Peyer's patch (tissue), 4 donors: ENCODE results near the gene SCO1. TPM values are rescaled to one million over a fixed set of nuclear protein-coding genes. Genes with fewer than 3 reads are reported as not detected.

ENCODE experiments used
- DNase-seq, 3 donors: peaks; one replicate each; pipeline ENCODE4 v3.0.0-alpha.2; 2017 to 2019
- H3K27ac ChIP-seq, 4 donors: fragments of 200-600 bp; sonication (generic); one replicate each; pipeline ENCODE4 v1.5.1; 2016 to 2019
- H3K27me3 ChIP-seq, 2 donors: fragments of 200-600 bp; sonication (generic); one replicate each; pipeline ENCODE4 v1.5.1; 2019
- H3K36me3 ChIP-seq, 3 donors: fragments of 200-600 bp; sonication (generic); one replicate each; pipeline ENCODE4 v1.5.1; 2016 to 2019
- H3K4me1 ChIP-seq, 4 donors: fragments of 200-600 bp; sonication (generic); one replicate each; pipeline ENCODE4 v1.5.1; 2016 to 2019
- H3K4me3 ChIP-seq, 4 donors: fragments of 200-600 bp; sonication (generic); 1 replicate in 3 of 4; 2 replicates in 1 of 4; pipeline ENCODE4 v1.5.1; 2016 to 2019; ENCODE audit warnings: mild to moderate bottlenecking in 1 of 4
- H3K9me3 ChIP-seq, 4 donors: fragments of 200-600 bp; sonication (generic); one replicate each; pipeline ENCODE4 v1.5.1; 2016 to 2019; ENCODE audit warnings: mild to moderate bottlenecking in 1 of 4
- POLR2A ChIP-seq, 2 donors: fragments of 450-650 bp; IDR thresholded peaks; one replicate each; pipeline ENCODE4 v1.5.1; 2017; ENCODE audit warnings: antibody characterized with exemption in 2 of 2, mild to moderate bottlenecking in 2 of 2, moderate library complexity in 2 of 2
- total RNA-seq, 4 donors: library from RNA; depleted of rRNA; stranded (reverse); fragments of >200 nt; gene quantifications; one replicate each; pipeline ENCODE4 v1.1.0, GENCODE V29; 2016
- TF ChIP-seq, protein P1 (sequence below), 6 experiments: fragments of 450-650 bp in 4 of 6; fragments of 200-600 bp in 2 of 6; sonication (generic) in 1 of 6; IDR thresholded peaks; one replicate each; pipeline ENCODE4 v1.5.1; 2017 to 2019; ENCODE audit warnings: antibody characterized with exemption in 6 of 6, mild to moderate bottlenecking in 3 of 6, moderate library complexity in 1 of 6

Gene SCO1
- total RNA-seq, 4 donors from 2014 or later, result 12.4 to 28.6 (median 19.5) TPM

GRCh38 chr17:10652984-10653659 is 44.2 kb downstream of the SCO1 start:
- no peak for TF ChIP-seq POLR2A (IDR thresholded peaks at IDR 0.05)
- TF ChIP-seq, protein P1, sequence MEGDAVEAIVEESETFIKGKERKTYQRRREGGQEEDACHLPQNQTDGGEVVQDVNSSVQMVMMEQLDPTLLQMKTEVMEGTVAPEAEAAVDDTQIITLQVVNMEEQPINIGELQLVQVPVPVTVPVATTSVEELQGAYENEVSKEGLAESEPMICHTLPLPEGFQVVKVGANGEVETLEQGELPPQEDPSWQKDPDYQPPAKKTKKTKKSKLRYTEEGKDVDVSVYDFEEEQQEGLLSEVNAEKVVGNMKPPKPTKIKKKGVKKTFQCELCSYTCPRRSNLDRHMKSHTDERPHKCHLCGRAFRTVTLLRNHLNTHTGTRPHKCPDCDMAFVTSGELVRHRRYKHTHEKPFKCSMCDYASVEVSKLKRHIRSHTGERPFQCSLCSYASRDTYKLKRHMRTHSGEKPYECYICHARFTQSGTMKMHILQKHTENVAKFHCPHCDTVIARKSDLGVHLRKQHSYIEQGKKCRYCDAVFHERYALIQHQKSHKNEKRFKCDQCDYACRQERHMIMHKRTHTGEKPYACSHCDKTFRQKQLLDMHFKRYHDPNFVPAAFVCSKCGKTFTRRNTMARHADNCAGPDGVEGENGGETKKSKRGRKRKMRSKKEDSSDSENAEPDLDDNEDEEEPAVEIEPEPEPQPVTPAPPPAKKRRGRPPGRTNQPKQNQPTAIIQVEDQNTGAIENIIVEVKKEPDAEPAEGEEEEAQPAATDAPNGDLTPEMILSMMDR (IDR thresholded peaks at IDR 0.05), result no peak
- Histone ChIP-seq H3K9me3 (no peaks in the 10 kb centered on the region), H3K4me3 (no peak overlapping the region), H3K27ac (no peak overlapping the region), H3K4me1 (no peaks in the 10 kb centered on the region), H3K27me3 (no peaks in the 10 kb centered on the region), H3K36me3 (no peaks in the 10 kb centered on the region)
- DNase-seq, result no peak

DNA sequence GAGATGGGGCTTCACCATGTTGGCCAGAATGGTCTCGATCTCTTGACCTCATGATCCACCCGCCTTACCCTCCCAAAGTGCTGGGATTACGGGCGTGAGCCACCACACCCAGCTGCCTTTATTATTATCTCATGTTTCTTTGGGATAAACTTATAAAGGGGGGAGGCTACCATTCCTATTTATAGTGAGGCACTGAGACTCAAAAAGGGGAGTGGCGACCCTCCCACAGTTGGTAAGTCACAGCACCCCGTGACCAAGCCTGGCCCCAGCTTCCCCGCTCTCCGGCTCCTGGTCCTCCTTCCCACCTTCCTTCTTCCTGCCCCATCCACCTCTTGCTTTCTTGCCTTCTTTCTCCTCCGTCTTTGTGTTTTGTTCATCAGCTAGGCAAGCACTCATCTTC is 45.4 kb downstream of the SCO1 start:
- H3K27me3 ChIP-seq, result no peaks in the 10 kb centered on the region
- H3K27ac ChIP-seq, result no peak overlapping the region
- no peak overlapping the region for H3K4me3 ChIP-seq
- no peak for DNase-seq
- no peaks in the 10 kb centered on the region for H3K4me1 ChIP-seq
- H3K36me3 ChIP-seq, result no peaks in the 10 kb centered on the region
- H3K9me3 ChIP-seq, result no peaks in the 10 kb centered on the region
- TF ChIP-seq, protein P1 (IDR thresholded peaks at IDR 0.05), result no peak
- no peak for TF ChIP-seq POLR2A (IDR thresholded peaks at IDR 0.05)

- no peak for DNase-seq
- Histone ChIP-seq H3K9me3 (no peaks in the 10 kb centered on the region), H3K36me3 (peaks cover 0 to 3% (median 0%) of the 10 kb centered on the region in 3 donors), H3K4me3 (no peak overlapping the region), H3K27ac (no peak overlapping the region), H3K27me3 (no peaks in the 10 kb centered on the region), H3K4me1 (no peaks in the 10 kb centered on the region)
- no peak for TF ChIP-seq POLR2A (IDR thresholded peaks at IDR 0.05)
Measured at GRCh38 chr17:10649602-10650001, 47.7 kb downstream of the SCO1 start.

GRCh38 chr17:10648956-10649355 is 48.4 kb downstream of the SCO1 start:
- Histone ChIP-seq H3K27me3 (no peaks in the 10 kb centered on the region), H3K36me3 (peaks cover 0 to 4% (median 0%) of the 10 kb centered on the region in 3 donors), H3K27ac (no peak overlapping the region), H3K4me3 (no peak overlapping the region), H3K4me1 (no peaks in the 10 kb centered on the region), H3K9me3 (no peaks in the 10 kb centered on the region)
- no peak for DNase-seq
- TF ChIP-seq, protein P1 (IDR thresholded peaks at IDR 0.05), result no peak
- no peak for TF ChIP-seq POLR2A (IDR thresholded peaks at IDR 0.05)

GRCh38 chr17:10648381-10648780 is 49.0 kb downstream of the SCO1 start:
- H3K27ac ChIP-seq, result no peak overlapping the region
- H3K4me3 ChIP-seq, result no peak overlapping the region
- no peaks in the 10 kb centered on the region for H3K4me1 ChIP-seq
- TF ChIP-seq, protein P1 (IDR thresholded peaks at IDR 0.05), result no peak
- TF ChIP-seq POLR2A (IDR thresholded peaks at IDR 0.05), result no peak
- H3K9me3 ChIP-seq, result no peaks in the 10 kb centered on the region
- no peak for DNase-seq
- H3K36me3 ChIP-seq, result peaks cover 0 to 4% (median 0%) of the 10 kb centered on the region in 3 donors
- H3K27me3 ChIP-seq, result no peaks in the 10 kb centered on the region

DNA sequence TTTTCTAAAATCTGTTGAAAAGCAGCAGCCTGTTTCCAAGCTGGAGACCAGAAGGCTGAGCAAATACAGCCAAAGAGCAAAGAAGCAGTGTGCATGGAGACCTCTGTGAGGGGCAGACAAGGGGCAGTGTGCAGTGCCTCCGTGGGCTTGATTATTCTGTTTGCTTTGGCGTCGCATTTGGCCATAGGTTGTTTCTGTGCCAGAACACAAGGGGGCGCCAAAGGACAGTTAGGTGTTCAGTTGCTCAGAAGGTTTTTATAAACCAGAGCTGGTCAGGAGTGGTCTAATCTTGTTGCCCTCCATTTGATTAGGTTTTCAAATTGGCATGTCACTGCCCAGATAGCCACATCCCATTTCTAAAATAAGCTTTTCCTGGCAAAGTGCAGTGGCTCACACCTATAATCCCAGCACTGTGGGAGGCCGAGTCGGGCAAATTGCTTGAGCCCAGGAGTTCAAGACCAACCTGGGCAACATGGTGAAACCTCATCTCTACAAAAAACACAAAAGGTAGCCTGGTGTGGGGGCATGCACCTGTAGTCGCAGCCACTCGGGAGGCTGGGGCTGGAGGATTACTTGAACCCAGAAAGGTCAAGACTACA is 50.8 kb downstream of the SCO1 start:
- Histone ChIP-seq H3K27me3 (no peaks in the 10 kb centered on the region), H3K4me1 (no peaks in the 10 kb centered on the region), H3K9me3 (no peaks in the 10 kb centered on the region), H3K4me3 (no peak overlapping the region), H3K27ac (no peak overlapping the region), H3K36me3 (peaks cover 0 to 13% (median 0%) of the 10 kb centered on the region in 3 donors)
- DNase-seq, result peak; percentile 67 to 88 (median 80)
- TF ChIP-seq, protein P1 (IDR thresholded peaks at IDR 0.05), result peak; percentile 55 to 87 (median 80)
- no peak for TF ChIP-seq POLR2A (IDR thresholded peaks at IDR 0.05)
